Neural cell (in vitro differentiated cells): ENCODE measurements around the gene SPDEF. TPM values are rescaled to one million over a fixed set of nuclear protein-coding genes. Genes with fewer than 3 reads are reported as not detected.

ENCODE experiments used
- H2AFZ ChIP-seq: fragments of 200-600, 300-800 bp; sonication (generic), shearing (Covaris generic); 2 replicates; pipeline ENCODE4 v1.6.0; 2014; ENCODE audit warnings: low read depth, mild to moderate bottlenecking, antibody characterized with exemption, low read length, moderate library complexity
- H3F3A ChIP-seq: fragments of 200-600 bp; shearing (Covaris generic); 2 replicates; pipeline ENCODE4 v1.6.1; 2016; ENCODE audit warnings: mild to moderate bottlenecking, moderate library complexity, mixed read lengths, antibody characterized with exemption, low read length; ENCODE audit not compliant: insufficient read depth, poor library complexity, severe bottlenecking
- H3K27ac ChIP-seq: fragments of 200-600, 300-800 bp; sonication (generic), shearing (Covaris generic); 2 replicates; pipeline ENCODE4 v1.5.1; 2014; ENCODE audit warnings: mild to moderate bottlenecking, low read length, moderate library complexity
- H3K27me3 ChIP-seq: fragments of 300-800, 200-600 bp; sonication (generic), shearing (Covaris generic); 2 replicates; pipeline ENCODE4 v1.6.0; 2014; ENCODE audit warnings: mild to moderate bottlenecking, low read depth, low read length, moderate library complexity; ENCODE audit not compliant: insufficient read depth
- H3K36me3 ChIP-seq: fragments of 300-800, 200-600 bp; sonication (generic), shearing (Covaris generic); 2 replicates; pipeline ENCODE4 v1.5.1; 2014; ENCODE audit warnings: mild to moderate bottlenecking, antibody characterized with exemption, low read length, moderate library complexity; ENCODE audit not compliant: insufficient read depth
- H3K4me2 ChIP-seq: fragments of 300-800, 200-600 bp; sonication (generic), shearing (Covaris generic); 2 replicates; pipeline ENCODE4 v1.6.0; 2014; ENCODE audit warnings: mild to moderate bottlenecking, low read length
- H3K4me3 ChIP-seq: fragments of 300-800, 200-600 bp; sonication (generic), shearing (Covaris generic); 2 replicates; pipeline ENCODE4 v1.5.1; 2014; ENCODE audit warnings: mild to moderate bottlenecking, low read length, moderate library complexity
- H3K79me2 ChIP-seq: fragments of 200-600 bp; shearing (Covaris generic); replicated peaks from 2 replicates; pipeline ENCODE4 v1.6.0; 2014; ENCODE audit warnings: mild to moderate bottlenecking, low read length, moderate library complexity; ENCODE audit not compliant: insufficient read depth
- H3K9ac ChIP-seq: fragments of 300-800, 200-600 bp; sonication (generic), shearing (Covaris generic); 2 replicates; pipeline ENCODE4 v1.6.1; 2016; ENCODE audit warnings: mild to moderate bottlenecking, low read length, mixed read lengths
- H3K9me2 ChIP-seq: fragments of 200-600 bp; shearing (Covaris generic); 2 replicates; pipeline ENCODE4 v1.6.1; 2016; ENCODE audit warnings: mild to moderate bottlenecking, low read length, mixed read lengths; ENCODE audit not compliant: insufficient read depth
- H3K9me3 ChIP-seq: fragments of 200-600, 300-800 bp; sonication (generic), shearing (Covaris generic); 2 replicates; pipeline ENCODE4 v1.6.1; 2016; ENCODE audit warnings: mild to moderate bottlenecking, mixed run types, low read length, moderate library complexity, mixed read lengths
- H4K20me1 ChIP-seq: fragments of 200-600 bp; shearing (Covaris generic); 2 replicates; pipeline ENCODE4 v1.6.1; 2016; ENCODE audit warnings: mild to moderate bottlenecking, mixed run types; ENCODE audit not compliant: insufficient read depth
- EP300 ChIP-seq: fragments of 450-650 bp; conservative IDR thresholded peaks from 2 replicates; pipeline ENCODE4 v1.6.1; 2014; ENCODE audit warnings: antibody characterized with exemption, mild to moderate bottlenecking, moderate library complexity; ENCODE audit not compliant: poor library complexity, severe bottlenecking
- EZH2 ChIP-seq: fragments of 200-600, 300-800 bp; shearing (Covaris generic), sonication (generic); IDR thresholded peaks from 2 replicates; pipeline ENCODE4 v1.6.1; 2014; ENCODE audit warnings: antibody characterized with exemption, low read length, borderline replicate concordance, mild to moderate bottlenecking; ENCODE audit not compliant: insufficient read depth, poor library complexity, severe bottlenecking
- MXI1 ChIP-seq: fragments of 450-650 bp; conservative IDR thresholded peaks from 2 replicates; pipeline ENCODE4 v1.6.1; 2014; ENCODE audit warnings: antibody characterized with exemption, mild to moderate bottlenecking; ENCODE audit not compliant: poor library complexity, severe bottlenecking
- POLR2AphosphoS5 ChIP-seq: IDR thresholded peaks from 2 replicates; pipeline ENCODE4 v1.6.1; 2012
- RAD21 ChIP-seq: fragments of 450-650 bp; conservative IDR thresholded peaks from 2 replicates; pipeline ENCODE4 v1.6.1; 2014; ENCODE audit warnings: antibody characterized with exemption, mild to moderate bottlenecking, moderate library complexity
- REST ChIP-seq: IDR thresholded peaks from 2 replicates; pipeline ENCODE4 v1.6.1; 2012; ENCODE audit warnings: borderline replicate concordance
- SMC3 ChIP-seq: fragments of 450-650 bp; conservative IDR thresholded peaks from 2 replicates; pipeline ENCODE4 v1.6.1; 2014; ENCODE audit warnings: antibody characterized with exemption, mild to moderate bottlenecking, moderate library complexity; ENCODE audit not compliant: poor library complexity
- TAF1 ChIP-seq: IDR thresholded peaks from 2 replicates; pipeline ENCODE4 v1.6.1; 2012; ENCODE audit warnings: low read depth
- polyA plus RNA-seq: library from polyadenylated mRNA; depleted of rRNA; stranded (reverse); fragments of >200 nt; gene quantifications from 2 replicates; pipeline ENCODE4 v1.2.3, GENCODE V29; 2014
- TF ChIP-seq, protein P1 (sequence below): fragments of 450-650 bp; IDR thresholded peaks from 2 replicates; pipeline ENCODE4 v1.5.1; 2014; ENCODE audit warnings: antibody characterized with exemption, mild to moderate bottlenecking, moderate library complexity; ENCODE audit not compliant: poor library complexity, severe bottlenecking

The SPDEF gene
- polyA plus RNA-seq, 1 donor from 2014 or later, result 0.36 TPM

DNA sequence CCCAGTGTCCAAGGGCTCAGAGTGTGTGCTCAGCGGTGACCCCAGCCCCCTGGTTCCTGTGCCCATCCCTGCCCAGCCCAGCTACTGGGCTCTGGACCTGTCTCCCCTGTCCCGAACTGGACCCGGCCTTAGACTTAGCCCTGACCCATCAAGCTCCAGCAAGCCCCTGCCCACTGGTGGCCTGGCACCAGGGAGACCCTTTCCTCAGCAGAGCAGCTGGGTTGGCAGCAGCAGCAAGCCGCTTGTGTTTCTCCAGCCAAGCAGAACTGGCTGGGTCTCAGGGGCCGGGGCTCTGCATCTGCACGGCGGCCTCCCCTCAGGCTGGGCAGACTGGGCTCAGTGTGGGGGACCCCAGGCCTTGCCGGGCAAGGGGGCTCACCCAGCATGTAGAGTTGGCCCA lies 801 bp downstream of the SPDEF start:
- H3K9me3 ChIP-seq, result no peaks in the 10 kb centered on the region
- TF ChIP-seq, protein P1, sequence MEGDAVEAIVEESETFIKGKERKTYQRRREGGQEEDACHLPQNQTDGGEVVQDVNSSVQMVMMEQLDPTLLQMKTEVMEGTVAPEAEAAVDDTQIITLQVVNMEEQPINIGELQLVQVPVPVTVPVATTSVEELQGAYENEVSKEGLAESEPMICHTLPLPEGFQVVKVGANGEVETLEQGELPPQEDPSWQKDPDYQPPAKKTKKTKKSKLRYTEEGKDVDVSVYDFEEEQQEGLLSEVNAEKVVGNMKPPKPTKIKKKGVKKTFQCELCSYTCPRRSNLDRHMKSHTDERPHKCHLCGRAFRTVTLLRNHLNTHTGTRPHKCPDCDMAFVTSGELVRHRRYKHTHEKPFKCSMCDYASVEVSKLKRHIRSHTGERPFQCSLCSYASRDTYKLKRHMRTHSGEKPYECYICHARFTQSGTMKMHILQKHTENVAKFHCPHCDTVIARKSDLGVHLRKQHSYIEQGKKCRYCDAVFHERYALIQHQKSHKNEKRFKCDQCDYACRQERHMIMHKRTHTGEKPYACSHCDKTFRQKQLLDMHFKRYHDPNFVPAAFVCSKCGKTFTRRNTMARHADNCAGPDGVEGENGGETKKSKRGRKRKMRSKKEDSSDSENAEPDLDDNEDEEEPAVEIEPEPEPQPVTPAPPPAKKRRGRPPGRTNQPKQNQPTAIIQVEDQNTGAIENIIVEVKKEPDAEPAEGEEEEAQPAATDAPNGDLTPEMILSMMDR, result no peak
- TF ChIP-seq SMC3 (no peak), TAF1 (no peak), MXI1 (no peak), EZH2 (no peak), POLR2AphosphoS5 (no peak), REST (no peak), RAD21 (no peak), EP300 (no peak)

GRCh38 chr6:34555007-34555322 lies 1.2 kb downstream of the SPDEF start:
- Histone ChIP-seq H3K36me3 (no peaks in the 10 kb centered on the region), H3K4me3 (no peak overlapping the region), H3K9ac (no peak overlapping the region), H3F3A (no peaks in the 10 kb centered on the region), H3K27me3 (no peaks in the 10 kb centered on the region), H3K79me2 (no peaks in the 10 kb centered on the region), H3K9me2 (no peaks in the 10 kb centered on the region), H3K27ac (no peak overlapping the region), H2AFZ (no peak overlapping the region), H3K4me2 (no peak overlapping the region), H4K20me1 (no peaks in the 10 kb centered on the region), H3K9me3 (no peaks in the 10 kb centered on the region)
- TF ChIP-seq EP300 (no peak), SMC3 (no peak), POLR2AphosphoS5 (no peak), EZH2 (no peak), MXI1 (no peak), REST (no peak), TAF1 (no peak), RAD21 (no peak)
- TF ChIP-seq, protein P1, result no peak

More for the DNA sequence above, 801 bp downstream of the SPDEF start:
- H3K9ac ChIP-seq, result no peak overlapping the region
- no peak overlapping the region for H3K27ac ChIP-seq
- no peaks in the 10 kb centered on the region for H3K79me2 ChIP-seq
- no peaks in the 10 kb centered on the region for H4K20me1 ChIP-seq
- no peaks in the 10 kb centered on the region for H3F3A ChIP-seq
- H3K4me3 ChIP-seq, result no peak overlapping the region
- H3K36me3 ChIP-seq, result no peaks in the 10 kb centered on the region
- no peaks in the 10 kb centered on the region for H3K9me2 ChIP-seq
- no peak overlapping the region for H2AFZ ChIP-seq
- H3K4me2 ChIP-seq, result no peak overlapping the region
- H3K27me3 ChIP-seq, result no peaks in the 10 kb centered on the region
